ENCODE results near the gene PPM1J. TPM values are rescaled to one million over a fixed set of nuclear protein-coding genes. Genes with fewer than 3 reads are reported as not detected.

The PPM1J gene
- total RNA-seq, 1 donor from 2014 or later, result 5.4 TPM

DNA sequence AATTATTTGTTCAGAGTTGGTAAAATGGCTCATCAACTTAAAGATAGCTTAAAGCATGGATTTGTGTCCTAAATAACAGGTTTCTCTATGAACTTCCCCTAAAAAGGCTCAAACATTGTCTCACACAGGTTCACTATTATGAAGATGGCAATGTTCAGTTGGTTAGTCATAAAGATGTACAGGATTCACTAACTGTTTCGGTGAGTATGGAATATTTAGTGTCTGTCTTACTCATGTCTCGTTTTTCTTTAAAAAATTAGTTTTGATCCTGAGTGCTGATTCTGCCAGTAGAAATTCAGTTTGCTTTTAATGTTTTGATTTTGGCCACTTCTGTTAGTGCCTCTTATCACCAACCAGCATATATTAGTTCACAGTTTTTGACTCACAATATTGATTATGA is 48.2 kb downstream of the PPM1J start:
- Histone ChIP-seq H3K27ac (replicated peaks) (no peak overlapping the region), H3K36me3 (peaks cover 98% of the 10 kb centered on the region), H3K4me3 (no peak overlapping the region), H3K9me3 (replicated peaks) (no peaks in the 10 kb centered on the region), H3K27me3 (ENCODE audit: low read depth) (no peaks in the 10 kb centered on the region), H3K4me1 (no peaks in the 10 kb centered on the region)
- no peak for TF ChIP-seq CTCF (IDR thresholded peaks at IDR 0.05; ENCODE audit: borderline replicate concordance)
- intact Hi-C loops (cut with micrococcal nuclease), result no loop called here
- no peak for DNase-seq

DNA sequence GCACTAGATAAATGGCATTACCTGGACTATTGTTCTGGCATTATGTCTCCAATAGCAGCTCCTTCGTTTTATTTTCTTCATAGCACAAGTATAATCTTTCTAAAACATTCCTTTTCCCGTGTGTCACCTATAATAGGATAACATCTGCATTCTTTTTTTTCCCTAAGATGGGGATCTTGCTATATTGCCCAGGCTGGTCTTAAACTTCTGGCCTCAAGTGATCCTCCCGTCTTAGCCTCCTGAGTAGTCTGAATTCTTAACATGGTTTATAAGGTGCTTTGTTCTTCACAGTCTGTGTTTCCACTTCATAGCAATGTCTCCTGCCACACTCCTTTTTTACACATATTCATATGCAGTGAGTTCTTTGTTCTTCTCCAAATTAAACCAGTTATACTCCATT is 49.3 kb downstream of the PPM1J start:
- peaks cover 99% of the 10 kb centered on the region for H3K36me3 ChIP-seq
- no peak overlapping the region for H3K27ac ChIP-seq (replicated peaks)
- intact Hi-C loops (cut with micrococcal nuclease), result no loop called here
- H3K4me3 ChIP-seq, result no peak overlapping the region
- no peaks in the 10 kb centered on the region for H3K27me3 ChIP-seq (ENCODE audit: low read depth)
- H3K9me3 ChIP-seq (replicated peaks), result no peaks in the 10 kb centered on the region
- TF ChIP-seq CTCF (IDR thresholded peaks at IDR 0.05; ENCODE audit: borderline replicate concordance), result no peak
- no peak for DNase-seq
- no peaks in the 10 kb centered on the region for H3K4me1 ChIP-seq

Other genes with a start within 250 kb of the PPM1J start
- gene WNT2B, start 206.4 kb downstream of the PPM1J start, total RNA-seq, result 1.7 TPM
- 12.6 TPM for gene ST7L, start 96.2 kb downstream of the PPM1J start, total RNA-seq
- 24.6 TPM for gene CAPZA1, start 95.5 kb downstream of the PPM1J start, total RNA-seq
- gene MOV10, start 40.7 kb downstream of the PPM1J start, total RNA-seq, result 12.7 TPM
- gene RHOC, start 8.2 kb downstream of the PPM1J start, total RNA-seq, result 129 TPM
- gene SLC16A1, start 240.9 kb upstream of the PPM1J start, total RNA-seq, result 154 TPM

All from left ventricle myocardium inferior (tissue), 1 donor.